ENCODE measurements around the gene SP100.

The SP100 gene

GRCh38 chr2:230564805-230565779 is 149.1 kb downstream of the SP100 start:
- DNase-seq, result no peak

- no peak for DNase-seq
These were observed 153.3 kb downstream of the SP100 start for GRCh38 chr2:230569298-230569697.

GRCh38 chr2:230570987-230571386 is 155.0 kb downstream of the SP100 start:
- DNase-seq, result no peak

- no peak for DNase-seq
These were observed 159.8 kb downstream of the SP100 start for GRCh38 chr2:230575642-230576324.

- DNase-seq, result no peak
These were observed 161.1 kb downstream of the SP100 start for GRCh38 chr2:230577114-230577513.

- DNase-seq, result no peak
These were observed 162.1 kb downstream of the SP100 start for GRCh38 chr2:230578106-230578505.

GRCh38 chr2:230582851-230583283 is 166.9 kb downstream of the SP100 start:
- no peak for DNase-seq

- no peak for DNase-seq
These were observed 167.6 kb downstream of the SP100 start for GRCh38 chr2:230583581-230583980.

GRCh38 chr2:230586328-230586982 is 170.5 kb downstream of the SP100 start:
- DNase-seq, result no peak

- no peak for DNase-seq
These were observed 173.0 kb downstream of the SP100 start for GRCh38 chr2:230589025-230589424.

GRCh38 chr2:230589497-230590015 is 173.6 kb downstream of the SP100 start:
- no peak for DNase-seq

- DNase-seq, result no peak
These were observed 174.3 kb downstream of the SP100 start for GRCh38 chr2:230590333-230590732.

GRCh38 chr2:230591850-230592249 is 175.8 kb downstream of the SP100 start:
- no peak for DNase-seq

GRCh38 chr2:230592775-230593174 is 176.8 kb downstream of the SP100 start:
- no peak for DNase-seq
